ENCODE results near the gene FOXK1. TPM values are rescaled to one million over a fixed set of nuclear protein-coding genes. Genes with fewer than 3 reads are reported as not detected.
A peak's percentile ranks its signal among the peaks of the same experiment; 100 is the strongest.
"Not testable (repeated sequence)": the region's sequence is repeated elsewhere in the genome, so short reads cannot be mapped to it uniquely, and the experiment has no call there.

The FOXK1 gene
- total RNA-seq, result 10 to 100 TPM; 38.1 to 38.2 TPM

DNA sequence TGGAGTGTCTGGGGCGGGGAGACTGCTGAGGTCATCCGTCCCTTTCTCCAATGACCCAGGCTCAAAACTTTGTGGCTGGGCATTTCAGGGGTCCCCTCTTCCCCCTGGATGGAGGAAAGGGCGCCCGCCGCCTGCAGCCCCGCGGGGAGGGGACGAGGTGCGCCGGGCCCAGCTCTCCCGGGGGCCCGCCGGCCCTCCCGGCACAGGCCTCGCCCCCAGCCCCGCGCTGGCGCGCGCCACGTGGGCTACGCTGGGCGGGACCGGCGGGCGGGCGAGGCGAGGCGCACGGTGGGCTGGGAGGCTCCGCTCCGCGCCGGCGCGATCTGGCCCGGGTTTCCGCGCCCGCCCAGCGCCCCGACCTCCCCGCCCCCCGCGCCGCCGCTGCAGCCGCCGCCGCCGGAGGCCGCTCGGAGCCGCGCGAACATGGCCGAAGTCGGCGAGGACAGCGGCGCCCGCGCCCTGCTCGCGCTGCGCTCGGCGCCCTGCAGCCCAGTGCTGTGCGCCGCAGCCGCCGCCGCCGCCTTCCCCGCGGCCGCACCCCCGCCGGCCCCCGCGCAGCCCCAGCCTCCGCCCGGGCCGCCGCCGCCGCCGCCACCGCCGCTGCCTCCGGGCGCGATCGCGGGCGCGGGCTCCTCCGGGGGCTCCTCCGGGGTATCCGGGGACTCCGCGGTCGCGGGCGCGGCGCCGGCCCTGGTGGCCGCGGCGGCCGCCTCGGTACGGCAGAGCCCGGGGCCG lies at the start of gene FOXK1:
TSS of gene FOXK1 (plus strand) at position 410 of the 735 bp plus-strand sequence. CDS start at position 424, 14 bp downstream.
- no peaks in the 10 kb centered on the region for H3K27me3 Mint-ChIP-seq
- DNase-seq, result peak; percentile 90
- peak within 1 kb of the TSS; percentile 94 for H3K27ac Mint-ChIP-seq
- H3K36me3 Mint-ChIP-seq, result peaks cover 15% of the 10 kb centered on the region
- peaks cover 1% of the 10 kb centered on the region for H3K9me3 Mint-ChIP-seq
- peaks cover 27% of the 10 kb centered on the region for H3K4me1 Mint-ChIP-seq
- peak within 1 kb of the TSS; percentile 95 for H3K4me3 Mint-ChIP-seq

DNA sequence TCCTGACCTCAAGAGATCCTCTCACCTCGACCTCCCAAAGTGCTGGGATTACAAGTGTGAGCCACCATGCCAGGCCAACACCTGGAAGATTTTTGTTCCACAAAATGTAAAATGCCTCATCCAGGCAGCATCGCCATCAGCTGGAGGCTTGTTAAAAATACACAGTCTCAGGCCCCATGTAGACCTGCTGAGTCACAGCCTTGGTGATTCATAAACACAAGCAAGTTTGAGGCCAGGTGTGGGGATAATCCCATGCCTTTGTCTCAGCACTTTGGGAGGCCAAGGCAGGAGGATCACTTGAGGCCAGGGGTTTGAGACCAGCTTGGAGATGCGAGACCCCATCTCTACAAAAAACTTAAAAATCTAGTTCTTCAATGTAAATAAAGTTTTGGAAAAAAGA lies 49.1 kb upstream of the FOXK1 start:
- no peak overlapping the region for H3K4me3 Mint-ChIP-seq
- H3K27ac Mint-ChIP-seq, result no peak overlapping the region
- DNase-seq, result no peak
- H3K27me3 Mint-ChIP-seq, result peaks cover 4% of the 10 kb centered on the region
- H3K4me1 Mint-ChIP-seq, result no peaks in the 10 kb centered on the region
- H3K36me3 Mint-ChIP-seq, result no peaks in the 10 kb centered on the region
- no peaks in the 10 kb centered on the region for H3K9me3 Mint-ChIP-seq

GRCh38 chr7:4634166-4634565 lies 47.9 kb upstream of the FOXK1 start:
- Mint-ChIP-seq H3K27ac (no peak overlapping the region), H3K27me3 (peaks cover 4% of the 10 kb centered on the region), H3K9me3 (no peaks in the 10 kb centered on the region), H3K4me1 (peaks cover 5% of the 10 kb centered on the region), H3K36me3 (no peaks in the 10 kb centered on the region), H3K4me3 (no peak overlapping the region)
- DNase-seq, result no peak

DNA sequence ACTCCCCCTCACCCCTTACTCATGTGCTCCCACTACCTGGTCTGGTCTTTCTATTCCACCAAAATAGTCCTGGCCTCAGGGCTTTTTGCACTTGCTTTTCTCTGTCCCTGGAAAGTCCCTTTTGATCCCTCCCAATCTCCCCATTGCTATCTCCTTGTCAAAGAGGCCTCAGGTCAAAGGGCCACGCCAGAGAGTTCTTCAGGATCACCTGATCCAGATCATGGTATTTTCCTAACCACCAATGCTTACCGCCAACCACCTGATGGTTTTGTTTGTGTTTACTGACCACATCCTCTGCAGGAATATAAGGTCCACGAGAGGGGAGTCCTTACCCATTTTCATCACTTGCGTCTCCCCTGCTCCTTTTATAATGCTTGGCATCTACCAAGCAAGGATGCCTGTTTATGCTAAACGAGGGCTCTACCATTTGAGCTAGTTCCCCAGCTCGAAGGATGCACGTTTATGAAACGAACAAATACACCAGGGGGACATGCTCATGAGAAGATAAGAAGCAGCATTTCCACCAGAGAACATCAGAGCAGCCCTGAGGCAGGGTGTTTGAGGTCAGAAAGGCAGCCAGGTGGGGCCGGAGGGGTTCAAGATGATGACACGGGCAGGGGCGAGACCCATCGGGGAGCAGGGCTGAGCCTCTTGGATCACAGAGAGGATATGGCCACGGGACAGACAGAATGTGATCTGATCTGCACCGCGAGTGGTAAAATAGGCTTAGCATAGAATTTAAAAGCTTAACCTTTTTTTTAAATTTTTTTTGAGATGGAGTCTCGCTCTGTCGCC lies 43.1 kb upstream of the FOXK1 start:
- Mint-ChIP-seq H3K27me3 (no peaks in the 10 kb centered on the region), H3K4me1 (peaks cover 9% of the 10 kb centered on the region), H3K9me3 (no peaks in the 10 kb centered on the region), H3K36me3 (peaks cover 3% of the 10 kb centered on the region), H3K27ac (no peak overlapping the region), H3K4me3 (no peak overlapping the region)
- no peak for DNase-seq

DNA sequence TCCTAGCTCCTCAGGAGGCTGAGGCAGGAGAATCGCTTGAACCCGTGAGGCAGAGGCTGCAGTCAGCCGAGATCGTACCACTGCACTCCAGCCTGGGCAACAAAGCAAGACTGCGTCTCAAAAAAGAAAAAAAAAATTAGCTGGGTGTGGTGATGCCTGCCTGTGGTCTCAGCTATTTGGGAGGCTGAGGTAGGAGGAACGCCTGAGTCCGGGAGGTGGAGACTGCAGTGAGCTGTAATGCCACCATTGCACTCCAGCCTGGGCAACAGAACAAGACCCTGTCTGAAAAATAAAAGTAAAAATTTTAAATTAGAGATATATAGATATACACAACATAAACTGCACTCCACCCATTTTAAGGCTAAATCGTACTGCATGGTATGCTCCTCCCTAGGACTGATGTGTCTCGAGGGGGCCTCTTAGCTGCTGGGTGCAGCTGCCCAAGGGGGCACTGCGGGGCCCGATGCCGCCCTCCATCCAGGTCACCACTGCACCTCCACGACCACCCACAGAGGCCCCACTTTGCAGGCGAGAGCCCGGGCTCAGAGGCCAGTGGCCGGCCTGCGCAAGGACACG lies 40.9 kb upstream of the FOXK1 start:
- Mint-ChIP-seq H3K9me3 (no peaks in the 10 kb centered on the region), H3K27ac (peak overlapping the region; percentile 79), H3K4me1 (peaks cover 9% of the 10 kb centered on the region), H3K27me3 (no peaks in the 10 kb centered on the region), H3K36me3 (peaks cover 3% of the 10 kb centered on the region), H3K4me3 (peak overlapping the region; percentile 74)
- DNase-seq, result no peak

GRCh38 chr7:4641667-4642467 lies 40.2 kb upstream of the FOXK1 start:
- H3K36me3 Mint-ChIP-seq, result peaks cover 3% of the 10 kb centered on the region
- H3K4me1 Mint-ChIP-seq, result peaks cover 9% of the 10 kb centered on the region
- peak overlapping the region; percentile 93 for H3K4me3 Mint-ChIP-seq
- no peaks in the 10 kb centered on the region for H3K9me3 Mint-ChIP-seq
- no peaks in the 10 kb centered on the region for H3K27me3 Mint-ChIP-seq
- H3K27ac Mint-ChIP-seq, result peak overlapping the region; percentile 94
- peak; percentile 96 for DNase-seq

DNA sequence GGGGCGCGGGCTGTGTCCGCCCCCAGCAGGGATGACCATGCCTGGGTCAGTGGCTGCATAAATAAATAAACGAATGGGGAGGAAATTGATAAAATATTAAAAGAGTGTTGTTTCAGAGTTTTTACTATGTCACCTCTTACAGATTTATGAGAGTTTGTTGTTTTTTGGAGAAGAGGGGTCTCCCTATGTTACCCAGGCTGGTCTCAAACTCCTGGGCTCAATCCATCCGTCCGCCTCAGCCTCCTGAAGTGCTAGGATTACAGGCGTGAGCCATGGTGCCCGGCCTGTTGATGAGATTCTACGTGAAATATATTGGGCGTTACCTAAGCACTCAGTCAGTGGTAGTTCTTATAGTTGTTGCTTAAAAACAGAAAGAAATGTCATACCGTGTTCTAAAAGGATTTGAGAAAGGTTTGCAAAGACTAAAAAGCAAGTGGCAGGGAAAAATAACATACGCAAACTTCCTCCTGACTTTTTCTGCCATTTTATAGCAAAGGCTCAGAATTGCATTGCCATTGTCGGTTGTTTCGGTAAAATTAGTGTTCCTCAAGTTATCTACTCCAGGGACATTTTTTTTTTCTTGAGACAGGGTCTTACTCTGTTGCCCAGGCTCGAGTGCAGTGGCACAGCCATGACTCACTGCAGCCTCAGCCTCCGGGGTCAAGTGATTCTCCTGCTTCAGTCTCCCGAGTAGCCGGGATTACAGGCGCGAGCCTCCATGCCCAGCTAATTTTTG lies 39.5 kb upstream of the FOXK1 start:
- Mint-ChIP-seq H3K36me3 (peaks cover 3% of the 10 kb centered on the region), H3K4me3 (peak overlapping the region; percentile 93), H3K27ac (peak overlapping the region; percentile 94), H3K4me1 (peaks cover 9% of the 10 kb centered on the region), H3K9me3 (no peaks in the 10 kb centered on the region), H3K27me3 (no peaks in the 10 kb centered on the region)
- no peak for DNase-seq

- not testable (repeated sequence) for H3K4me1 Mint-ChIP-seq, DNase-seq, H3K36me3 Mint-ChIP-seq, H3K9me3 Mint-ChIP-seq, H3K27me3 Mint-ChIP-seq, H3K27ac Mint-ChIP-seq
- H3K4me3 Mint-ChIP-seq, result peak overlapping the region; percentile 93
These were observed 39.0 kb upstream of the FOXK1 start for GRCh38 chr7:4643204-4643471.

- H3K9me3 Mint-ChIP-seq, result no peaks in the 10 kb centered on the region
- peaks cover 4% of the 10 kb centered on the region for H3K4me1 Mint-ChIP-seq
- no peak overlapping the region for H3K4me3 Mint-ChIP-seq
- DNase-seq, result no peak
- H3K36me3 Mint-ChIP-seq, result peaks cover 3% of the 10 kb centered on the region
- H3K27me3 Mint-ChIP-seq, result no peaks in the 10 kb centered on the region
- H3K27ac Mint-ChIP-seq, result no peak overlapping the region
These were observed 36.8 kb upstream of the FOXK1 start for GRCh38 chr7:4645246-4645645.

DNA sequence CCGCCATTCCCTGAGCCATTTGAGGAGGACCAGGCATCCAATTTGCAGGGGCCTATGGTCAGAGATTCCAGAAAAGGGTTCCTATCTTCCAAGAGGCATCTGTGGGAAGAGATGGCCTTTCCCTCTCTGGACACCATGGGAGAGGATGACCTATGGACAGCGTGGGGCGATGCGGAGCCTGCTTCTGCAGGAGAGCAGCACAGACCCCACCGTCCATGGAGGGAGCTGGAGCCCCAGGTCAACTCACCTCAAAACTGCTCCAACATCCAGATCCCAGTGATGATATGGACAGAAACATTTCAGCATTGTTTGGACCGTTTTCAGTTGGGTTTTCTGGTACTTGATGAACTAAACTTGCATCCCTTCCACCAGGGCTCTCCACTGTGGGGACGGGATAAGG lies 34.0 kb upstream of the FOXK1 start:
- no peak overlapping the region for H3K27ac Mint-ChIP-seq
- no peaks in the 10 kb centered on the region for H3K4me1 Mint-ChIP-seq
- H3K4me3 Mint-ChIP-seq, result no peak overlapping the region
- no peaks in the 10 kb centered on the region for H3K27me3 Mint-ChIP-seq
- no peaks in the 10 kb centered on the region for H3K36me3 Mint-ChIP-seq
- DNase-seq, result no peak
- H3K9me3 Mint-ChIP-seq, result no peaks in the 10 kb centered on the region

GRCh38 chr7:4650433-4651047 lies 31.6 kb upstream of the FOXK1 start:
- H3K27me3 Mint-ChIP-seq, result no peaks in the 10 kb centered on the region
- no peaks in the 10 kb centered on the region for H3K4me1 Mint-ChIP-seq
- no peaks in the 10 kb centered on the region for H3K36me3 Mint-ChIP-seq
- no peak overlapping the region for H3K27ac Mint-ChIP-seq
- no peak for DNase-seq
- no peaks in the 10 kb centered on the region for H3K9me3 Mint-ChIP-seq
- no peak overlapping the region for H3K4me3 Mint-ChIP-seq

DNA sequence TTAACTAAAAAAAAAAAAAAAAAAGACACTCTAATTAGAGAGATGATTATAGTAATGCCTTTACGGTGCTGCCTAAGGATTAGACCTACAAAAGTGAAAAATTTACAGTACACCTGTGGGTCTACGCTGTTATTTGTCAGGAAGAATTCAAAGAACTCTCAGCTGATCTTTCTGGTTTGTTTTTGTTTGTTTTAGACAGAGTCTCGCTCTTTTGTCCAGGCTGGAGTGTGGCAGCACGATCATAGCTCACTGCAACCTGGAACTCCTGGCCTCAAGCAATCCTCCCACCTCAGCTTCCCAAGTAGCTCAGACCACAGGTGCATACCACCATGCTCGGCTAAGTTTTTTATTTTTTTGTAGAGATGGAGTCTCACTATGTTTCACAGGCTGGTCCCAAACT lies 28.3 kb upstream of the FOXK1 start:
- H3K4me1 Mint-ChIP-seq, result no peaks in the 10 kb centered on the region
- peaks cover 12% of the 10 kb centered on the region for H3K9me3 Mint-ChIP-seq
- H3K27me3 Mint-ChIP-seq, result no peaks in the 10 kb centered on the region
- H3K4me3 Mint-ChIP-seq, result no peak overlapping the region
- H3K36me3 Mint-ChIP-seq, result peaks cover 8% of the 10 kb centered on the region
- no peak for DNase-seq
- H3K27ac Mint-ChIP-seq, result no peak overlapping the region

- H3K36me3 Mint-ChIP-seq, result peaks cover 13% of the 10 kb centered on the region
- H3K4me1 Mint-ChIP-seq, result no peaks in the 10 kb centered on the region
- peaks cover 20% of the 10 kb centered on the region for H3K9me3 Mint-ChIP-seq
- H3K4me3 Mint-ChIP-seq, result no peak overlapping the region
- no peak overlapping the region for H3K27ac Mint-ChIP-seq
- H3K27me3 Mint-ChIP-seq, result no peaks in the 10 kb centered on the region
- no peak for DNase-seq
These were observed 26.8 kb upstream of the FOXK1 start for GRCh38 chr7:4655311-4655710.

- DNase-seq, result no peak
- Mint-ChIP-seq H3K27me3 (no peaks in the 10 kb centered on the region), H3K9me3 (peaks cover 23% of the 10 kb centered on the region), H3K36me3 (peaks cover 15% of the 10 kb centered on the region), H3K4me3 (no peak overlapping the region), H3K4me1 (no peaks in the 10 kb centered on the region), H3K27ac (no peak overlapping the region)
These were observed 26.2 kb upstream of the FOXK1 start for GRCh38 chr7:4655896-4656295.

Measured in activated naive CD8-positive, alpha-beta T cell treated with anti-CD3 and anti-CD28 coated beads for 36 hours (primary cell).